PC-3 (cell line): ENCODE results near the gene SHF.

Experiments used
- EZH2 ChIP-seq: fragments of 300-600 bp; sonication (generic); IDR thresholded peaks from one replicate; pipeline ENCODE4 v1.6.1; 2017; ENCODE audit warnings: antibody characterized with exemption, mild to moderate bottlenecking, low read length; ENCODE audit not compliant: unreplicated experiment
- EZH2phosphoT487 ChIP-seq: fragments of 300-600 bp; sonication (generic); IDR thresholded peaks from 2 replicates; pipeline ENCODE4 v1.6.1; 2018; ENCODE audit warnings: mild to moderate bottlenecking, antibody characterized with exemption, low read length, borderline replicate concordance
- TF ChIP-seq, protein P1 (sequence below): fragments of 300-600 bp; sonication (generic); conservative IDR thresholded peaks from 2 replicates; pipeline ENCODE4 v1.5.1; 2017; ENCODE audit warnings: antibody characterized with exemption, low read depth, mild to moderate bottlenecking, low read length

DNA sequence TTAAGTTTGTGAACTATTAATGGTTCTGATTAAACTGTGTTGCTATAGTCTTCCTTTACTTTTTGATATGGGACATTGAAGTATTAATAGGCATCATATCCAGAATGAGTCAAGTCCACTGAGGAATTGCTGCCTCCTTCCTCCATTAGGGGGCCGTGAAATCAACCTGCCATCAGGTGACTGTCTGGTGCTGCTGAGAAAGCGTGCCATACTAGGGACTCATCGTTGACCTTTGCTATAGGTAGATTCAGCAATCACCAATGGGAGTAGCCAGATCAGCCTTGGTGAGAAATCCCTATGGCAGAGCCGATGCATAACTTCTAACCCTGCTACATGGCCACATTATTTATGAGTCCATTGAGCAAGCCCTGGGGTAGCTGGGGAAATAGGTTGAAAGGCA lies 34.2 kb upstream of the SHF start:
- TF ChIP-seq, protein P1, sequence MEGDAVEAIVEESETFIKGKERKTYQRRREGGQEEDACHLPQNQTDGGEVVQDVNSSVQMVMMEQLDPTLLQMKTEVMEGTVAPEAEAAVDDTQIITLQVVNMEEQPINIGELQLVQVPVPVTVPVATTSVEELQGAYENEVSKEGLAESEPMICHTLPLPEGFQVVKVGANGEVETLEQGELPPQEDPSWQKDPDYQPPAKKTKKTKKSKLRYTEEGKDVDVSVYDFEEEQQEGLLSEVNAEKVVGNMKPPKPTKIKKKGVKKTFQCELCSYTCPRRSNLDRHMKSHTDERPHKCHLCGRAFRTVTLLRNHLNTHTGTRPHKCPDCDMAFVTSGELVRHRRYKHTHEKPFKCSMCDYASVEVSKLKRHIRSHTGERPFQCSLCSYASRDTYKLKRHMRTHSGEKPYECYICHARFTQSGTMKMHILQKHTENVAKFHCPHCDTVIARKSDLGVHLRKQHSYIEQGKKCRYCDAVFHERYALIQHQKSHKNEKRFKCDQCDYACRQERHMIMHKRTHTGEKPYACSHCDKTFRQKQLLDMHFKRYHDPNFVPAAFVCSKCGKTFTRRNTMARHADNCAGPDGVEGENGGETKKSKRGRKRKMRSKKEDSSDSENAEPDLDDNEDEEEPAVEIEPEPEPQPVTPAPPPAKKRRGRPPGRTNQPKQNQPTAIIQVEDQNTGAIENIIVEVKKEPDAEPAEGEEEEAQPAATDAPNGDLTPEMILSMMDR, result 0 out of 2 replicates have a peak, but pooled peaks have one; percentile 34
- TF ChIP-seq EZH2 (no peak), EZH2phosphoT487 (no peak)
